Thyroid gland (tissue), 4 donors: ENCODE measurements around the gene SCTR. TPM values are rescaled to one million over a fixed set of nuclear protein-coding genes. Genes with fewer than 3 reads are reported as not detected.
A peak's percentile ranks its signal among the peaks of the same experiment; 100 is the strongest.

Source experiments
- DNase-seq, 2 donors: peaks; one replicate each; pipeline ENCODE4 v3.0.0-alpha.2; 2019
- H3K27ac ChIP-seq, 3 donors: fragments of 200-600 bp; sonication (generic); 1 replicate in 2 of 3; 2 replicates in 1 of 3; pipeline ENCODE4 v1.5.1; 2016 to 2019; ENCODE audit warnings: mild to moderate bottlenecking in 1 of 3, moderate library complexity in 1 of 3
- H3K27me3 ChIP-seq: fragments of 200-600 bp; sonication (generic); one replicate; pipeline ENCODE4 v1.5.1; 2019
- H3K36me3 ChIP-seq, 2 donors: fragments of 200-600 bp; sonication (generic); one replicate each; pipeline ENCODE4 v1.5.1; 2016 to 2019
- H3K4me1 ChIP-seq, 2 donors: fragments of 200-600 bp; sonication (generic); one replicate each; pipeline ENCODE4 v1.5.1; 2017 to 2019
- H3K4me3 ChIP-seq, 3 donors: fragments of 200-600 bp; sonication (generic); replicated peaks in 1 of 3; 1 replicate in 2 of 3; 2 replicates in 1 of 3; pipeline ENCODE4 v1.5.1; 2016; ENCODE audit warnings: mild to moderate bottlenecking in 1 of 3
- H3K9me3 ChIP-seq: fragments of 200-600 bp; sonication (generic); one replicate; pipeline ENCODE4 v1.5.1; 2017
- POLR2A ChIP-seq, 2 donors: fragments of 450-650 bp; IDR thresholded peaks; one replicate each; pipeline ENCODE4 v1.6.1; 2017; ENCODE audit warnings: antibody characterized with exemption in 2 of 2, mild to moderate bottlenecking in 2 of 2, moderate library complexity in 1 of 2
- WGBS, 2 donors: methylation state at CpG; one replicate each; pipeline ENCODE4 v1.1.5; 2017; 5-methylcytosine and 5-hydroxymethylcytosine counted together
- intact Hi-C: fragments of 100-400 bp; cut with DNase I; formaldehyde crosslinking; loops from one replicate; pipeline ENCODE4 v1.15.1; 2023
- total RNA-seq, 4 donors: library from RNA; depleted of rRNA; stranded (reverse); fragments of >200 nt; gene quantifications; one replicate each; pipeline ENCODE4 v1.2.3, GENCODE V29; 2016
- TF ChIP-seq, protein P1 (sequence below), 6 experiments: fragments of 200-600 bp in 3 of 6; fragments of 450-650 bp in 3 of 6; sonication (generic) in 3 of 6; IDR thresholded peaks; one replicate each; pipeline ENCODE4 v1.5.1; 2016 to 2019; ENCODE audit warnings: antibody characterized with exemption in 6 of 6, mild to moderate bottlenecking in 2 of 6, inconsistent platforms in 1 of 6, moderate library complexity in 1 of 6

The SCTR gene
- total RNA-seq, 4 donors from 2014 or later: not detected

DNA sequence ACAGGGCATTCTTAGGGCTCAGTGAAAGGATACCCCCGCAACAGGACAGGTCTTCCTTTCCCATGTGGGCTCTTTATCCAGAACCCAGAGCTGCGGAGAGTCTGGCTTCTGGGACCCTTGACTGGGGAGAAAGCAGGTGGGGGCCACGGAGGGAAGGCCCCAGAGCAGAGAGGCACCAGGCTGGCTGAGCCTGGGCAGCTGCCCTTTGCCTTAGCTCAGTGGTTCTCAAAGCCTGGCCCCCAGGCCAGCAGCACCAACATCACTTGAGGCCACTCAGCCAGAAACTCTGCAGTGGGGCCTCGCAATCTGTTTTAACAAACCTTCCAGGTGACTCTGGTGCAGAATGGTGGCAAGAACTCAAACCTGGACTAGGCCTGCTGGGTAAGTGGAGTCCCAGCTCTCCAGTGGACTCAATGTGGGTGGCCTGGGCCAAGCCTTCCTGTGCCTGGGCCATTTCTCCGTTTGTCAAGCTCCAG, 94.2 kb downstream of the SCTR start:
- 36 to 62% methylated on average over 2 to 4 of the region's 5 CpGs for WGBS, 2 donors
- H3K27ac ChIP-seq: peak overlapping the region; percentile 94 to 98 (median 97)
- no peaks in the 10 kb centered on the region for H3K36me3 ChIP-seq
- peaks cover 65 to 83% of the 10 kb centered on the region in 2 donors for H3K4me1 ChIP-seq
- TF ChIP-seq, protein P1, sequence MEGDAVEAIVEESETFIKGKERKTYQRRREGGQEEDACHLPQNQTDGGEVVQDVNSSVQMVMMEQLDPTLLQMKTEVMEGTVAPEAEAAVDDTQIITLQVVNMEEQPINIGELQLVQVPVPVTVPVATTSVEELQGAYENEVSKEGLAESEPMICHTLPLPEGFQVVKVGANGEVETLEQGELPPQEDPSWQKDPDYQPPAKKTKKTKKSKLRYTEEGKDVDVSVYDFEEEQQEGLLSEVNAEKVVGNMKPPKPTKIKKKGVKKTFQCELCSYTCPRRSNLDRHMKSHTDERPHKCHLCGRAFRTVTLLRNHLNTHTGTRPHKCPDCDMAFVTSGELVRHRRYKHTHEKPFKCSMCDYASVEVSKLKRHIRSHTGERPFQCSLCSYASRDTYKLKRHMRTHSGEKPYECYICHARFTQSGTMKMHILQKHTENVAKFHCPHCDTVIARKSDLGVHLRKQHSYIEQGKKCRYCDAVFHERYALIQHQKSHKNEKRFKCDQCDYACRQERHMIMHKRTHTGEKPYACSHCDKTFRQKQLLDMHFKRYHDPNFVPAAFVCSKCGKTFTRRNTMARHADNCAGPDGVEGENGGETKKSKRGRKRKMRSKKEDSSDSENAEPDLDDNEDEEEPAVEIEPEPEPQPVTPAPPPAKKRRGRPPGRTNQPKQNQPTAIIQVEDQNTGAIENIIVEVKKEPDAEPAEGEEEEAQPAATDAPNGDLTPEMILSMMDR (IDR thresholded peaks at IDR 0.05): no peak
- TF ChIP-seq POLR2A (IDR thresholded peaks at IDR 0.05): peak in 1 of 2 donors; percentile 48
- no peaks in the 10 kb centered on the region for H3K27me3 ChIP-seq
- intact Hi-C loops: no loop called here
- no peak overlapping the region for H3K4me3 ChIP-seq
- H3K9me3 ChIP-seq: no peaks in the 10 kb centered on the region
- DNase-seq: peak; percentile 88

DNA sequence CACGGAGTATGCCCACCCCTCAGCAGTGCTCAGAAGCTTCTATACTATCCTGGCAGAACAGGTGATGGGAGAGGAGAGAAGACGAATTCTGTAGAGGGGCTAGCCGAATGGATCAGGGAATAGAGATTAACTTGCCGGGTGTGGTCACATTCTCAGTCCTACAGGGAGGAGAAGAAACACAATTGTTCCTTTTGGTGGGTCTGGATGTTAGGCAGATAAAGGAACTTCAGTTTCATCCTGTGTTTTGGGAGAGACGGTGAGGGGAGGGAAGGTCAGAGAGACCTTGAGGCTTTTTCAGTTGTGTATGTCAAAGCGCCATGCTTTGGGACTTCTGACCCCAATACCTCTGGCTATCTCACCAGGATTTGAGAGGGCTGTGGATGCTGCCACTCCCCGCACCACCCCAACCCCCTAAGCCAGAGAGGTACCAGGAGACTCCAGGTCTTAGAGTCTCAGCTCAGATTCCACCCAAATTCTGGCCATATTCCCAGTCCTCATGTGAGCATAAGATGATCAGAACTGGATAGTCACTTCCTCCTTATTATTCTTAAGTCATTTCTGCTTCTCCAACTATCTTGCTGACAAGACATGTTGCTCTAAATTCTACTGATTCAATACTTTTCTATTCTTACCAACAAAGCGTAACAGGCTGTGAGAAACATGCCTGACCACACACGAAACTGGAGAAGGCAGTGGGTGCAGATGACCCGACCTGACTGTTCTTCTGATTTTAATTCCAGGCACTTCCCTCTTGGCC, 94.9 kb downstream of the SCTR start:
- no peaks in the 10 kb centered on the region for H3K9me3 ChIP-seq
- H3K27me3 ChIP-seq: no peaks in the 10 kb centered on the region
- no peak overlapping the region for H3K4me3 ChIP-seq
- no peak for TF ChIP-seq POLR2A (IDR thresholded peaks at IDR 0.05)
- TF ChIP-seq, protein P1 (IDR thresholded peaks at IDR 0.05): no peak
- WGBS, 2 donors: 71 to 73% methylated on average over 10 of the region's 10 CpGs
- DNase-seq: peak; percentile 50 to 51
- H3K4me1 ChIP-seq: peaks cover 59 to 76% of the 10 kb centered on the region in 2 donors
- peak overlapping the region; percentile 94 to 98 (median 97) for H3K27ac ChIP-seq
- no peaks in the 10 kb centered on the region for H3K36me3 ChIP-seq
- intact Hi-C loops: no loop called here

DNA sequence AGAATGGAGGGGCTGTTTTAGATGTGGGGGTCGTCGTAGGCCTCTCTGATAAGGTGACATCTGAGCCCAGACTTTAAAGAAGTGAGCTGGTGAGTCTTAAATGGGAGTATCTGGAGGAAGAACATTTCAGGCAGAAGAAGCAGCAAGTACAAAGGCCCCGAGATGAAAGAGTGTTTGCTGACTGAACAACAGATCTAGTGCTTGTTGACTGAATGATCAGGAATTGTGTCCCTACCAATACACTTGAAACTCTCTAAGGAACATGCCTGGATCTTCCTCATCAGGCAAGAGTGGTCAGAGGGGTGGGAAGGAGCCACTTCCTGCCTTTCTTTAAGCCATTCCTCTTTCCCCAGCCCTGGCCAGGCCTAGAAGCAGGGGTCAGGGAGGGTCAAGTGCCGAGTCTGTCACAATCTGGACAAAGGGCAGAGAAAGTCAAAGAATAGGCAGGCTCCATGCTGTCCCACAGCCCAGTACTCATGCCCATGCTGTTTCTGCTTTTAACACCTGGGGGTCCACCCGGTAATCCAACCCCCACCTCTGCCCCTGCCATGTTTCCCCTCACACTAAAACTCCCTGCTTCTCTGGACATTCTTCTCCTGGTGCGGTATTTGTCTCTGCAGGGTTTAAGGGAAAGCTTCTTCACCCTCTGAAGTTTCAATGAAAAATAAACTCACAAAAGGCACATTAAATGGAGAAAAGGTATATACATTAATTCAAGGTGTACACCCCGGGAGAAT, 95.6 kb downstream of the SCTR start:
- peaks cover 52 to 68% of the 10 kb centered on the region in 2 donors for H3K4me1 ChIP-seq
- intact Hi-C loops: no loop called here
- H3K9me3 ChIP-seq: no peaks in the 10 kb centered on the region
- H3K27me3 ChIP-seq: no peaks in the 10 kb centered on the region
- no peak for DNase-seq
- peak overlapping the region; percentile 94 to 98 (median 97) for H3K27ac ChIP-seq
- TF ChIP-seq, protein P1 (IDR thresholded peaks at IDR 0.05): no peak
- no peak for TF ChIP-seq POLR2A (IDR thresholded peaks at IDR 0.05)
- no peaks in the 10 kb centered on the region for H3K36me3 ChIP-seq
- H3K4me3 ChIP-seq: no peak overlapping the region
- 85 to 89% methylated on average over 7 of the region's 7 CpGs for WGBS, 2 donors

DNA sequence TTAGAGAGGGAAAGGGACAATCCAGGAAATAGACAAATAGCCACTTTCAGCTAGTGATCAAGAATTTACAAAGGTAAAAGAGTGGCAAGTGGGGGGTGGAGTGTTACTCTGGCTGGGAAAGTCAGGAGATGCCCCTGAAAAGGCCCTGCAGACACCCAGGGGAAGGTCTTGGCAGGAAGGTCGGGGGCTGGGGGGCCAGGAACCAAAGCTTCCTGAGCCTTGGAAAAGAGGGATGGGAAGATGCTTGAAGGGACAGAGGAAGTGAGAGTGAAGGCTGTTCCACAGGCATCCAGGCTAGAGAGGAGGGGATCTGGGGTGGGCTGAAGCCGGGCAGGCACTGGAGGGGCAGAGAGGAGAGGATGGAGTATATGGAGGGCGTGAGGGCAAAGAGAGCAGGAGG, 96.5 kb downstream of the SCTR start:
- no peak overlapping the region for H3K4me3 ChIP-seq
- peak overlapping the region in 1 of 3 donors; percentile 56 for H3K27ac ChIP-seq
- no peaks in the 10 kb centered on the region for H3K27me3 ChIP-seq
- no peak for DNase-seq
- H3K36me3 ChIP-seq: no peaks in the 10 kb centered on the region
- intact Hi-C loops: no loop called here
- H3K4me1 ChIP-seq: peaks cover 43 to 59% of the 10 kb centered on the region in 2 donors
- TF ChIP-seq, protein P1 (IDR thresholded peaks at IDR 0.05): no peak
- no peak for TF ChIP-seq POLR2A (IDR thresholded peaks at IDR 0.05)
- no peaks in the 10 kb centered on the region for H3K9me3 ChIP-seq
- WGBS, 2 donors: 83 to 89% methylated on average over 3 of the region's 3 CpGs
